K562 (cell line): ENCODE measurements around the gene REEP6. TPM values are rescaled to one million over a fixed set of nuclear protein-coding genes. Genes with fewer than 3 reads are reported as not detected.
A peak's percentile ranks its signal among the peaks of the same experiment; 100 is the strongest.

Experiments used
- COPS2 ChIP-seq: fragments of 450-650 bp; conservative IDR thresholded peaks from 2 replicates; pipeline ENCODE4 v1.6.1; 2016; ENCODE audit warnings: mild to moderate bottlenecking, moderate library complexity
- DMBX1 ChIP-seq: fragments of 250-450 bp; sonication (Bioruptor Pico); IDR thresholded peaks from 2 replicates; pipeline ENCODE4 v1.8.0; 2022; ENCODE audit warnings: inconsistent platforms, mild to moderate bottlenecking, moderate library complexity, borderline replicate concordance
- E2F3 ChIP-seq: fragments of 250-450 bp; sonication (Bioruptor Pico); IDR thresholded peaks from 2 replicates; pipeline ENCODE4 v1.4.0; 2020; ENCODE audit warnings: mild to moderate bottlenecking
- FOXM1 ChIP-seq, 2 experiments: fragments of 450-650 bp in 1 of 2; sonication (generic) in 1 of 2; formaldehyde crosslinking in 1 of 2; IDR thresholded peaks; 2 replicates each; pipeline versions ENCODE4 v1.6.1 to v1.9.0; 2017 to 2022; ENCODE audit warnings: low read depth in 2 of 2, mild to moderate bottlenecking in 2 of 2, missing genetic modification reagents in 1 of 2, moderate library complexity in 1 of 2
- MCM7 ChIP-seq, 2 experiments: fragments of 450-650 bp; IDR thresholded peaks; 2 replicates each; pipeline ENCODE4 v1.6.1; 2016 to 2018
- PHF21A ChIP-seq: fragments of 450-650 bp; IDR thresholded peaks from 2 replicates; pipeline ENCODE4 v1.6.1; 2017; ENCODE audit warnings: low read depth, borderline replicate concordance
- RBM25 ChIP-seq: fragments of 200-400 bp; formaldehyde crosslinking; IDR thresholded peaks from 2 replicates; pipeline ENCODE4 v1.6.1; 2018; ENCODE audit warnings: low read length, low read depth, moderate library complexity; ENCODE audit not compliant: severe bottlenecking
- RBM34 ChIP-seq: fragments of 200-400 bp; formaldehyde crosslinking; IDR thresholded peaks from 2 replicates; pipeline ENCODE4 v1.6.1; 2018; ENCODE audit warnings: low read length, borderline replicate concordance; ENCODE audit not compliant: insufficient read depth
- TEAD2 ChIP-seq: fragments of 450-650 bp; IDR thresholded peaks from 2 replicates; pipeline ENCODE4 v1.6.1; 2016; ENCODE audit warnings: missing genetic modification characterization, control low read depth, missing compliant biosample characterization
- ZKSCAN1 ChIP-seq: fragments of 150-350 bp; IDR thresholded peaks from 2 replicates; pipeline ENCODE4 v1.6.1; 2016; ENCODE audit warnings: low read depth, low read length
- ZNF253 ChIP-seq: fragments of 250-450 bp; sonication (Bioruptor Pico); conservative IDR thresholded peaks from 2 replicates; pipeline ENCODE4 v1.6.1; 2021; ENCODE audit warnings: mild to moderate bottlenecking
- ZNF507 ChIP-seq: conservative IDR thresholded peaks from 2 replicates; pipeline ENCODE4 v1.6.1; 2017; ENCODE audit warnings: missing genetic modification characterization, missing compliant biosample characterization
- ZNF696 ChIP-seq: fragments of 250-450 bp; sonication (Bioruptor Pico); conservative IDR thresholded peaks from 2 replicates; pipeline ENCODE4 v1.4.0; 2020; ENCODE audit warnings: mild to moderate bottlenecking, moderate library complexity
- ZSCAN29 ChIP-seq: fragments of 450-650 bp; IDR thresholded peaks from 2 replicates; pipeline ENCODE4 v1.6.1; 2017
- polyA plus RNA-seq, 8 experiments: library from polyadenylated mRNA; depleted of rRNA in 4 of 8; stranded (reverse) in 5 of 8; unstranded in 3 of 8; fragments of >200 nt; fragmentation: Nextera tagmentation in 2 of 8; fragmentation: Illumina TruSeq in 1 of 8; extraction: Ambion mirVana in 2 of 8; extraction: Trizol in 1 of 8; gene quantifications; 2 replicates each; pipeline versions ENCODE4 v1.2.1 to v1.2.3, GENCODE V29; 2011 to 2014; ENCODE audit warnings: inconsistent platforms in 1 of 8, missing spikeins in 1 of 8
- total RNA-seq, 7 experiments: library from RNA; depleted of rRNA in 6 of 7; stranded (reverse); fragments of >200 nt in 6 of 7; fragmentation: Illumina TruSeq in 2 of 7; extraction: Trizol in 2 of 7; gene quantifications; 2 replicates each; pipeline versions ENCODE4 v1.2.1 to v1.2.3, GENCODE V29; 2011 to 2021; ENCODE audit warnings: low replicate concordance in 1 of 7
- TF ChIP-seq, protein P1 (sequence below): fragments of 450-650 bp; formaldehyde crosslinking; IDR thresholded peaks from 2 replicates; pipeline ENCODE4 v1.4.0; 2020; ENCODE audit warnings: mild to moderate bottlenecking, moderate library complexity
- TF ChIP-seq, protein P2 (sequence below): fragments of 150-350 bp; IDR thresholded peaks from 2 replicates; pipeline ENCODE4 v1.6.1; 2014; ENCODE audit warnings: low read depth, mild to moderate bottlenecking, low read length, borderline replicate concordance
- TF ChIP-seq, protein P3 (sequence below): fragments of 450-650 bp; IDR thresholded peaks from 2 replicates; pipeline ENCODE4 v1.7.0; 2016; ENCODE audit warnings: borderline replicate concordance
- TF ChIP-seq, protein P4 (sequence below): fragments of 250-450 bp; sonication (Bioruptor Pico); IDR thresholded peaks from 2 replicates; pipeline ENCODE4 v1.4.0; 2020; ENCODE audit warnings: mild to moderate bottlenecking, moderate library complexity

The REEP6 gene
- total and polyA plus RNA-seq, 9 of the 15 experiments (the other 6 are each of a cell fraction or from before 2014, with no cell fraction given): 1.2 to 64.2 (median 12.7) TPM

DNA sequence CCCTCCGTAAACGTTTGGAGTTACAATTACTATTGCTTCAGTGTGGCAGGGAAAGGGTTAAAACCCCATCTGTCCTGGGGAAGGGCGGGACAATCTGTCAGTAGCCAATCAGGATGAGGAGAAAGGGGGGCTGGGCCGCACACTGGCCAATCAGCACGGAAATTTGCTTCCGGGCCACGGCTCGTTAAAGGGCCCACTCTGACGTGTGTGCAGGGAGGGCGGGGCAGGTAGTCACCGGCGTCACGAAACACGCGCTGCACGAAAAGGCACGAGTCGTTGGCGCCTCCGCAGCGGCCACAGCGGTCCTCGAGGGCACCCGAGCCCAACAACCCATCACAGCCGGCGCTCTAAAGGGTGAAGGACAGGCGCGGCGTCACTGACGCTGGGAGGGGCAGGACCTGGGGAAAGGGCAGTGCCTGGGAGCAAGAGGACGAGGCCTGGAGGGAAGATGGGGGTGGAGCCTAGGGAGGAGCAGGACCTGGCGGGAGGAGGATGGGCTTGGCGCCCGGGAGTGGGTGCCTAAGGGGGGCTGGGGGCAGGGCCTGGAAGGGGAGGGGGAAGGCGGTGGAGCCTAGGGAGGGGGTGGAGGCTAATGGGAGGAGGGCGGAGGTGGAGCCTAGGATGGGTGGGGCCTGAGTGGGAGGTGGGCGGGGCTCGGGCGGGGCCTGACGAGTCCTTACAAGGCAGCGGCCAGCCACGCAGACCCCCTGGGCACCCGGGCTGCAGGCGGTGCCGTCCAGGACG is 17.0 kb downstream of the REEP6 start (continued):
- no peak for TF ChIP-seq COPS2
- TF ChIP-seq, protein P1, sequence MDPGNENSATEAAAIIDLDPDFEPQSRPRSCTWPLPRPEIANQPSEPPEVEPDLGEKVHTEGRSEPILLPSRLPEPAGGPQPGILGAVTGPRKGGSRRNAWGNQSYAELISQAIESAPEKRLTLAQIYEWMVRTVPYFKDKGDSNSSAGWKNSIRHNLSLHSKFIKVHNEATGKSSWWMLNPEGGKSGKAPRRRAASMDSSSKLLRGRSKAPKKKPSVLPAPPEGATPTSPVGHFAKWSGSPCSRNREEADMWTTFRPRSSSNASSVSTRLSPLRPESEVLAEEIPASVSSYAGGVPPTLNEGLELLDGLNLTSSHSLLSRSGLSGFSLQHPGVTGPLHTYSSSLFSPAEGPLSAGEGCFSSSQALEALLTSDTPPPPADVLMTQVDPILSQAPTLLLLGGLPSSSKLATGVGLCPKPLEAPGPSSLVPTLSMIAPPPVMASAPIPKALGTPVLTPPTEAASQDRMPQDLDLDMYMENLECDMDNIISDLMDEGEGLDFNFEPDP: no peak
- peak; percentile 93 for TF ChIP-seq RBM25
- peak; percentile 98 for TF ChIP-seq FOXM1 (IDR thresholded peaks at IDR 0.05; ENCODE audit: low read depth)
- TF ChIP-seq FOXM1 (CRISPR knock-in tag; IDR thresholded peaks at IDR 0.05; ENCODE audit: low read depth): no peak; the same call in 1 of the 2 replicates
- TF ChIP-seq, protein P2, sequence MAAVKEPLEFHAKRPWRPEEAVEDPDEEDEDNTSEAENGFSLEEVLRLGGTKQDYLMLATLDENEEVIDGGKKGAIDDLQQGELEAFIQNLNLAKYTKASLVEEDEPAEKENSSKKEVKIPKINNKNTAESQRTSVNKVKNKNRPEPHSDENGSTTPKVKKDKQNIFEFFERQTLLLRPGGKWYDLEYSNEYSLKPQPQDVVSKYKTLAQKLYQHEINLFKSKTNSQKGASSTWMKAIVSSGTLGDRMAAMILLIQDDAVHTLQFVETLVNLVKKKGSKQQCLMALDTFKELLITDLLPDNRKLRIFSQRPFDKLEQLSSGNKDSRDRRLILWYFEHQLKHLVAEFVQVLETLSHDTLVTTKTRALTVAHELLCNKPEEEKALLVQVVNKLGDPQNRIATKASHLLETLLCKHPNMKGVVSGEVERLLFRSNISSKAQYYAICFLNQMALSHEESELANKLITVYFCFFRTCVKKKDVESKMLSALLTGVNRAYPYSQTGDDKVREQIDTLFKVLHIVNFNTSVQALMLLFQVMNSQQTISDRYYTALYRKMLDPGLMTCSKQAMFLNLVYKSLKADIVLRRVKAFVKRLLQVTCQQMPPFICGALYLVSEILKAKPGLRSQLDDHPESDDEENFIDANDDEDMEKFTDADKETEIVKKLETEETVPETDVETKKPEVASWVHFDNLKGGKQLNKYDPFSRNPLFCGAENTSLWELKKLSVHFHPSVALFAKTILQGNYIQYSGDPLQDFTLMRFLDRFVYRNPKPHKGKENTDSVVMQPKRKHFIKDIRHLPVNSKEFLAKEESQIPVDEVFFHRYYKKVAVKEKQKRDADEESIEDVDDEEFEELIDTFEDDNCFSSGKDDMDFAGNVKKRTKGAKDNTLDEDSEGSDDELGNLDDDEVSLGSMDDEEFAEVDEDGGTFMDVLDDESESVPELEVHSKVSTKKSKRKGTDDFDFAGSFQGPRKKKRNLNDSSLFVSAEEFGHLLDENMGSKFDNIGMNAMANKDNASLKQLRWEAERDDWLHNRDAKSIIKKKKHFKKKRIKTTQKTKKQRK: 0 out of 2 replicates have a peak, but pooled peaks have one; percentile 35
- no peak for TF ChIP-seq MCM7 (IDR thresholded peaks at IDR 0.05)
- TF ChIP-seq TEAD2: no peak
- TF ChIP-seq ZNF253 (CRISPR knock-in tag): no peak
- TF ChIP-seq ZSCAN29: no peak
- 0 out of 2 replicates have a peak, but pooled peaks have one; percentile 19 for TF ChIP-seq PHF21A
- no peak for TF ChIP-seq RBM34
- TF ChIP-seq, protein P3, sequence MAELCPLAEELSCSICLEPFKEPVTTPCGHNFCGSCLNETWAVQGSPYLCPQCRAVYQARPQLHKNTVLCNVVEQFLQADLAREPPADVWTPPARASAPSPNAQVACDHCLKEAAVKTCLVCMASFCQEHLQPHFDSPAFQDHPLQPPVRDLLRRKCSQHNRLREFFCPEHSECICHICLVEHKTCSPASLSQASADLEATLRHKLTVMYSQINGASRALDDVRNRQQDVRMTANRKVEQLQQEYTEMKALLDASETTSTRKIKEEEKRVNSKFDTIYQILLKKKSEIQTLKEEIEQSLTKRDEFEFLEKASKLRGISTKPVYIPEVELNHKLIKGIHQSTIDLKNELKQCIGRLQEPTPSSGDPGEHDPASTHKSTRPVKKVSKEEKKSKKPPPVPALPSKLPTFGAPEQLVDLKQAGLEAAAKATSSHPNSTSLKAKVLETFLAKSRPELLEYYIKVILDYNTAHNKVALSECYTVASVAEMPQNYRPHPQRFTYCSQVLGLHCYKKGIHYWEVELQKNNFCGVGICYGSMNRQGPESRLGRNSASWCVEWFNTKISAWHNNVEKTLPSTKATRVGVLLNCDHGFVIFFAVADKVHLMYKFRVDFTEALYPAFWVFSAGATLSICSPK: no peak
- TF ChIP-seq DMBX1: no peak
- TF ChIP-seq ZKSCAN1: no peak
- TF ChIP-seq E2F3 (CRISPR knock-in tag): 0 out of 2 replicates have a peak, but pooled peaks have one; percentile 62
- TF ChIP-seq, protein P4, sequence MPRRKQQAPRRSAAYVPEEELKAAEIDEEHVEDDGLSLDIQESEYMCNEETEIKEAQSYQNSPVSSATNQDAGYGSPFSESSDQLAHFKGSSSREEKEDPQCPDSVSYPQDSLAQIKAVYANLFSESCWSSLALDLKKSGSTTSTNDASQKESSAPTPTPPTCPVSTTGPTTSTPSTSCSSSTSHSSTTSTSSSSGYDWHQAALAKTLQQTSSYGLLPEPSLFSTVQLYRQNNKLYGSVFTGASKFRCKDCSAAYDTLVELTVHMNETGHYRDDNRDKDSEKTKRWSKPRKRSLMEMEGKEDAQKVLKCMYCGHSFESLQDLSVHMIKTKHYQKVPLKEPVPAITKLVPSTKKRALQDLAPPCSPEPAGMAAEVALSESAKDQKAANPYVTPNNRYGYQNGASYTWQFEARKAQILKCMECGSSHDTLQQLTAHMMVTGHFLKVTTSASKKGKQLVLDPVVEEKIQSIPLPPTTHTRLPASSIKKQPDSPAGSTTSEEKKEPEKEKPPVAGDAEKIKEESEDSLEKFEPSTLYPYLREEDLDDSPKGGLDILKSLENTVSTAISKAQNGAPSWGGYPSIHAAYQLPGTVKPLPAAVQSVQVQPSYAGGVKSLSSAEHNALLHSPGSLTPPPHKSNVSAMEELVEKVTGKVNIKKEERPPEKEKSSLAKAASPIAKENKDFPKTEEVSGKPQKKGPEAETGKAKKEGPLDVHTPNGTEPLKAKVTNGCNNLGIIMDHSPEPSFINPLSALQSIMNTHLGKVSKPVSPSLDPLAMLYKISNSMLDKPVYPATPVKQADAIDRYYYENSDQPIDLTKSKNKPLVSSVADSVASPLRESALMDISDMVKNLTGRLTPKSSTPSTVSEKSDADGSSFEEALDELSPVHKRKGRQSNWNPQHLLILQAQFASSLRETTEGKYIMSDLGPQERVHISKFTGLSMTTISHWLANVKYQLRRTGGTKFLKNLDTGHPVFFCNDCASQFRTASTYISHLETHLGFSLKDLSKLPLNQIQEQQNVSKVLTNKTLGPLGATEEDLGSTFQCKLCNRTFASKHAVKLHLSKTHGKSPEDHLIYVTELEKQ (CRISPR knock-in tag): no peak
- TF ChIP-seq ZNF696 (CRISPR knock-in tag): no peak
- TF ChIP-seq ZNF507: no peak
